Mesothelial cell of epicardium (in vitro differentiated cells): ENCODE measurements around the gene IPP. TPM values are rescaled to one million over a fixed set of nuclear protein-coding genes. Genes with fewer than 3 reads are reported as not detected.
"Not testable (repeated sequence)": the region's sequence is repeated elsewhere in the genome, so short reads cannot be mapped to it uniquely, and the experiment has no call there.

ENCODE experiments used
- DNase-seq, 2 experiments: peaks; one replicate each; pipeline ENCODE4 v3.0.0; 2021; ENCODE audit warnings: low spot score in 2 of 2; ENCODE audit not compliant: unreplicated experiment in 2 of 2
- H3K27ac Mint-ChIP-seq: 2 replicates; pipeline ENCODE4 v1.8.0; 2021; ENCODE audit warnings: mixed read lengths
- H3K27me3 Mint-ChIP-seq: 2 replicates; pipeline ENCODE4 v1.8.0; 2021; ENCODE audit warnings: low read depth, mixed read lengths
- H3K36me3 Mint-ChIP-seq: 2 replicates; pipeline ENCODE4 v1.8.0; 2021; ENCODE audit warnings: mixed read lengths
- H3K4me1 Mint-ChIP-seq: 2 replicates; pipeline ENCODE4 v1.8.0; 2021; ENCODE audit warnings: mixed read lengths
- H3K4me3 Mint-ChIP-seq: 2 replicates; pipeline ENCODE4 v1.8.0; 2021; ENCODE audit warnings: mild to moderate bottlenecking, moderate library complexity, mixed read lengths
- H3K9me3 Mint-ChIP-seq: 2 replicates; pipeline ENCODE4 v1.8.0; 2021; ENCODE audit warnings: mixed read lengths
- CTCF ChIP-seq: fragments of 200-600 bp; sonication (generic); IDR thresholded peaks from one replicate; pipeline ENCODE4 v1.5.0; 2021; ENCODE audit warnings: antibody characterized with exemption; ENCODE audit not compliant: unreplicated experiment
- total RNA-seq: library from RNA; stranded (reverse); gene quantifications from 3 replicates; pipeline ENCODE4 v1.2.1, GENCODE V29; 2021

IPP gene
- total RNA-seq, 1 donor from 2014 or later, result 20.6 TPM

- no peak for TF ChIP-seq CTCF
- DNase-seq, result no peak
- H3K36me3 Mint-ChIP-seq, result peaks cover 10% of the 10 kb centered on the region
- H3K4me3 Mint-ChIP-seq, result no peak overlapping the region
- no peaks in the 10 kb centered on the region for H3K27me3 Mint-ChIP-seq
- no peak overlapping the region for H3K27ac Mint-ChIP-seq
- peaks cover 3% of the 10 kb centered on the region for H3K9me3 Mint-ChIP-seq
- H3K4me1 Mint-ChIP-seq, result no peaks in the 10 kb centered on the region
These were observed 29.2 kb downstream of the IPP start for GRCh38 chr1:45721207-45721606.

GRCh38 chr1:45718289-45718688 lies 32.2 kb downstream of the IPP start:
- peaks cover 17% of the 10 kb centered on the region for H3K36me3 Mint-ChIP-seq
- no peak overlapping the region for H3K4me3 Mint-ChIP-seq
- DNase-seq, result no peak
- H3K9me3 Mint-ChIP-seq, result peaks cover 7% of the 10 kb centered on the region
- no peak overlapping the region for H3K27ac Mint-ChIP-seq
- H3K27me3 Mint-ChIP-seq, result no peaks in the 10 kb centered on the region
- TF ChIP-seq CTCF, result no peak
- H3K4me1 Mint-ChIP-seq, result no peaks in the 10 kb centered on the region

GRCh38 chr1:45717386-45717785 lies 33.1 kb downstream of the IPP start:
- H3K36me3 Mint-ChIP-seq, result peaks cover 10% of the 10 kb centered on the region
- H3K27me3 Mint-ChIP-seq, H3K4me3 Mint-ChIP-seq, H3K9me3 Mint-ChIP-seq, H3K27ac Mint-ChIP-seq, DNase-seq, H3K4me1 Mint-ChIP-seq: not testable (repeated sequence)

GRCh38 chr1:45716700-45717099 lies 33.8 kb downstream of the IPP start:
- no peak overlapping the region for H3K4me3 Mint-ChIP-seq
- no peak for DNase-seq
- no peaks in the 10 kb centered on the region for H3K27me3 Mint-ChIP-seq
- no peaks in the 10 kb centered on the region for H3K4me1 Mint-ChIP-seq
- peaks cover 4% of the 10 kb centered on the region for H3K9me3 Mint-ChIP-seq
- H3K36me3 Mint-ChIP-seq, result peaks cover 12% of the 10 kb centered on the region
- no peak for TF ChIP-seq CTCF
- H3K27ac Mint-ChIP-seq, result no peak overlapping the region

- peaks cover 4% of the 10 kb centered on the region for H3K9me3 Mint-ChIP-seq
- DNase-seq, result no peak
These were observed 36.7 kb downstream of the IPP start for GRCh38 chr1:45713711-45714110.

GRCh38 chr1:45704637-45705036 lies 45.8 kb downstream of the IPP start:
- H3K27ac Mint-ChIP-seq, result no peak overlapping the region
- peaks cover 31% of the 10 kb centered on the region for H3K36me3 Mint-ChIP-seq
- no peak overlapping the region for H3K4me3 Mint-ChIP-seq
- no peaks in the 10 kb centered on the region for H3K27me3 Mint-ChIP-seq
- no peaks in the 10 kb centered on the region for H3K4me1 Mint-ChIP-seq
- peaks cover 11% of the 10 kb centered on the region for H3K9me3 Mint-ChIP-seq
- TF ChIP-seq CTCF, result no peak
- no peak for DNase-seq

More at GRCh38 chr1:45713711-45714110, 36.7 kb downstream of the IPP start:
- H3K36me3 Mint-ChIP-seq, result peaks cover 22% of the 10 kb centered on the region
- no peak overlapping the region for H3K4me3 Mint-ChIP-seq
- no peaks in the 10 kb centered on the region for H3K4me1 Mint-ChIP-seq
- no peaks in the 10 kb centered on the region for H3K27me3 Mint-ChIP-seq
- TF ChIP-seq CTCF, result no peak
- H3K27ac Mint-ChIP-seq, result no peak overlapping the region
